IPS-15b (cell line): ENCODE measurements around the gene C16orf92.

Experiments
- H3K27me3 ChIP-seq: one replicate; pipeline ENCODE4 v1.6.1; 2013; ENCODE audit warnings: low read length; ENCODE audit not compliant: control insufficient read depth, insufficient read depth
- H3K36me3 ChIP-seq: one replicate; pipeline ENCODE4 v1.6.1; 2013; ENCODE audit warnings: low read length; ENCODE audit not compliant: control insufficient read depth, insufficient read depth
- H3K4me1 ChIP-seq: one replicate; pipeline ENCODE4 v1.6.1; 2013; ENCODE audit warnings: mild to moderate bottlenecking, low read length; ENCODE audit not compliant: control insufficient read depth, insufficient read depth
- H3K4me3 ChIP-seq: one replicate; pipeline ENCODE4 v1.5.1; 2013; ENCODE audit warnings: low read depth, low read length
- H3K9ac ChIP-seq: one replicate; pipeline ENCODE4 v1.6.1; 2013; ENCODE audit warnings: low read depth, mild to moderate bottlenecking, low read length
- H3K9me3 ChIP-seq: one replicate; pipeline ENCODE4 v1.6.1; 2013; ENCODE audit warnings: mild to moderate bottlenecking, low read length; ENCODE audit not compliant: control insufficient read depth, insufficient read depth

The C16orf92 gene

GRCh38 chr16:30025156-30025555, 2.2 kb downstream of the C16orf92 start:
- H3K4me3 ChIP-seq = no peak overlapping the region
- H3K9ac ChIP-seq = no peak overlapping the region
- H3K36me3 ChIP-seq = peaks cover 11% of the 10 kb centered on the region
- H3K27me3 ChIP-seq = no peaks in the 10 kb centered on the region
- peaks cover 2% of the 10 kb centered on the region for H3K4me1 ChIP-seq
- no peaks in the 10 kb centered on the region for H3K9me3 ChIP-seq

- H3K9ac ChIP-seq = no peak overlapping the region
- no peak overlapping the region for H3K4me3 ChIP-seq
- H3K4me1 ChIP-seq = peaks cover 2% of the 10 kb centered on the region
- no peaks in the 10 kb centered on the region for H3K27me3 ChIP-seq
- peaks cover 11% of the 10 kb centered on the region for H3K36me3 ChIP-seq
- no peaks in the 10 kb centered on the region for H3K9me3 ChIP-seq
These were observed 2.6 kb downstream of the C16orf92 start for GRCh38 chr16:30025574-30025973.

GRCh38 chr16:30026449-30026848, 3.5 kb downstream of the C16orf92 start:
- Histone ChIP-seq H3K4me3 (no peak overlapping the region), H3K36me3 (peaks cover 11% of the 10 kb centered on the region), H3K27me3 (peaks cover 1% of the 10 kb centered on the region), H3K9ac (no peak overlapping the region), H3K4me1 (peaks cover 2% of the 10 kb centered on the region), H3K9me3 (no peaks in the 10 kb centered on the region)

- H3K4me3 ChIP-seq = no peak overlapping the region
- H3K9me3 ChIP-seq = no peaks in the 10 kb centered on the region
- H3K9ac ChIP-seq = no peak overlapping the region
- peaks cover 2% of the 10 kb centered on the region for H3K27me3 ChIP-seq
- peaks cover 11% of the 10 kb centered on the region for H3K36me3 ChIP-seq
- peaks cover 7% of the 10 kb centered on the region for H3K4me1 ChIP-seq
These were observed 4.8 kb downstream of the C16orf92 start for GRCh38 chr16:30027588-30028437.

GRCh38 chr16:30028438-30029076, 5.6 kb downstream of the C16orf92 start:
- H3K4me1 ChIP-seq = peaks cover 7% of the 10 kb centered on the region
- no peaks in the 10 kb centered on the region for H3K9me3 ChIP-seq
- H3K9ac ChIP-seq = no peak overlapping the region
- peaks cover 11% of the 10 kb centered on the region for H3K36me3 ChIP-seq
- peaks cover 5% of the 10 kb centered on the region for H3K27me3 ChIP-seq
- no peak overlapping the region for H3K4me3 ChIP-seq

- H3K4me3 ChIP-seq = peak overlapping the region; percentile 56
- H3K36me3 ChIP-seq = peaks cover 11% of the 10 kb centered on the region
- peaks cover 11% of the 10 kb centered on the region for H3K27me3 ChIP-seq
- no peaks in the 10 kb centered on the region for H3K9me3 ChIP-seq
- peaks cover 7% of the 10 kb centered on the region for H3K4me1 ChIP-seq
- H3K9ac ChIP-seq = no peak overlapping the region
These were observed 7.2 kb downstream of the C16orf92 start for GRCh38 chr16:30030011-30030685.

GRCh38 chr16:30030841-30031413, 7.9 kb downstream of the C16orf92 start, which contains the start of gene TLCD3B:
Gene TLCD3B, minus strand, starts transcription at chr16:30031271. Its CDS starts 744 bp downstream, at chr16:30030527.
- no peaks in the 10 kb centered on the region for H3K9me3 ChIP-seq
- H3K36me3 ChIP-seq = peaks cover 5% of the 10 kb centered on the region
- H3K4me1 ChIP-seq = peaks cover 7% of the 10 kb centered on the region
- H3K27me3 ChIP-seq = peaks cover 12% of the 10 kb centered on the region
- no peak within 1 kb of the TSS for H3K9ac ChIP-seq
- H3K4me3 ChIP-seq = peak within 1 kb of the TSS; percentile 56

- peaks cover 7% of the 10 kb centered on the region for H3K4me1 ChIP-seq
- H3K36me3 ChIP-seq = peaks cover 3% of the 10 kb centered on the region
- peak overlapping the region; percentile 49 for H3K4me3 ChIP-seq
- H3K27me3 ChIP-seq = peaks cover 12% of the 10 kb centered on the region
- no peak overlapping the region for H3K9ac ChIP-seq
- H3K9me3 ChIP-seq = no peaks in the 10 kb centered on the region
These were observed 8.5 kb downstream of the C16orf92 start for GRCh38 chr16:30031477-30031918.

GRCh38 chr16:30032083-30032819, 9.3 kb downstream of the C16orf92 start:
- H3K9me3 ChIP-seq = no peaks in the 10 kb centered on the region
- no peaks in the 10 kb centered on the region for H3K36me3 ChIP-seq
- H3K4me1 ChIP-seq = peaks cover 7% of the 10 kb centered on the region
- peak overlapping the region; percentile 49 for H3K4me3 ChIP-seq
- peaks cover 12% of the 10 kb centered on the region for H3K27me3 ChIP-seq
- H3K9ac ChIP-seq = no peak overlapping the region

GRCh38 chr16:30033270-30033669, 10.3 kb downstream of the C16orf92 start:
- Histone ChIP-seq H3K9me3 (no peaks in the 10 kb centered on the region), H3K27me3 (peaks cover 12% of the 10 kb centered on the region), H3K4me1 (peaks cover 7% of the 10 kb centered on the region), H3K36me3 (no peaks in the 10 kb centered on the region), H3K4me3 (no peak overlapping the region), H3K9ac (no peak overlapping the region)

- Histone ChIP-seq H3K36me3 (no peaks in the 10 kb centered on the region), H3K4me1 (no peaks in the 10 kb centered on the region), H3K4me3 (no peak overlapping the region), H3K27me3 (peaks cover 2% of the 10 kb centered on the region), H3K9ac (no peak overlapping the region), H3K9me3 (no peaks in the 10 kb centered on the region)
These were observed 17.2 kb downstream of the C16orf92 start for GRCh38 chr16:30040221-30040620.
